Gastrocnemius medialis (tissue), 4 donors: ENCODE data around the gene LIME1. TPM values are rescaled to one million over a fixed set of nuclear protein-coding genes. Genes with fewer than 3 reads are reported as not detected.

Experiments used
- ATAC-seq, 2 donors: fragments of 150-250 bp; one replicate each; pipeline ENCODE4 v1.9.1; 2016
- DNase-seq, 2 donors: peaks; one replicate each; pipeline ENCODE4 v3.0.0-alpha.2; 2019
- H3K27ac ChIP-seq, 4 donors: fragments of 200-600 bp; sonication (generic); 1 replicate in 1 of 4; 2 replicates in 3 of 4; pipeline ENCODE4 v1.5.1; 2016 to 2018; ENCODE audit warnings: mild to moderate bottlenecking in 2 of 4, moderate library complexity in 1 of 4
- H3K27me3 ChIP-seq, 3 donors: fragments of 200-600 bp; sonication (generic) in 2 of 3; 1 replicate in 1 of 3; 2 replicates in 2 of 3; pipeline versions ENCODE4 v1.5.1 to v1.6.0; 2016 to 2019; ENCODE audit warnings: mild to moderate bottlenecking in 1 of 3, moderate library complexity in 1 of 3
- H3K36me3 ChIP-seq, 2 donors: fragments of 200-600 bp; sonication (generic) in 1 of 2; one replicate each; pipeline ENCODE4 v1.5.1; 2017 to 2018
- H3K4me1 ChIP-seq, 2 donors: fragments of 200-600 bp; sonication (generic) in 1 of 2; one replicate each; pipeline ENCODE4 v1.5.1; 2016 to 2017; ENCODE audit warnings: mild to moderate bottlenecking in 2 of 2
- H3K4me3 ChIP-seq, 4 donors: fragments of 200-600 bp; sonication (generic) in 3 of 4; 1 replicate in 1 of 4; 2 replicates in 3 of 4; pipeline ENCODE4 v1.5.1; 2016 to 2019; ENCODE audit warnings: mild to moderate bottlenecking in 2 of 4
- H3K9me3 ChIP-seq, 3 donors: fragments of 200-600 bp; sonication (generic) in 2 of 3; 1 replicate in 1 of 3; 2 replicates in 2 of 3; pipeline ENCODE4 v1.5.1; 2016 to 2019
- POLR2A ChIP-seq, 2 donors: fragments of 450-650 bp; IDR thresholded peaks; one replicate each; pipeline ENCODE4 v1.6.1; 2017; ENCODE audit warnings: antibody characterized with exemption in 2 of 2, mild to moderate bottlenecking in 2 of 2, moderate library complexity in 2 of 2
- in situ Hi-C, 4 donors: fragments of 200-750 bp; cut with MboI; loops; one replicate each; pipeline versions ENCODE4 v1.15.0 to v1.8.0; 2017; ENCODE audit warnings: low sequenced_read_pairs in 4 of 4
- intact Hi-C: fragments of 100-400 bp; cut with DNase I; formaldehyde crosslinking; loops from one replicate; pipeline ENCODE4 v1.15.1; 2023; ENCODE audit warnings: low total_unique reads
- total RNA-seq, 4 donors: library from RNA; depleted of rRNA; stranded (reverse); fragments of >200 nt; gene quantifications; one replicate each; pipeline versions ENCODE4 v1.1.0 to v1.2.3, GENCODE V29; 2016
- TF ChIP-seq, protein P1 (sequence below), 5 experiments: fragments of 450-650 bp in 3 of 5; fragments of 200-600 bp in 2 of 5; sonication (generic) in 2 of 5; IDR thresholded peaks in 4 of 5; conservative IDR thresholded peaks in 1 of 5; 1 replicate in 4 of 5; 2 replicates in 1 of 5; pipeline ENCODE4 v1.5.1; 2016 to 2019; ENCODE audit warnings: antibody characterized with exemption in 5 of 5, mild to moderate bottlenecking in 3 of 5, moderate library complexity in 3 of 5

The LIME1 gene
- total RNA-seq, 4 donors from 2014 or later = 2.0 to 6.3 (median 4.1) TPM

DNA sequence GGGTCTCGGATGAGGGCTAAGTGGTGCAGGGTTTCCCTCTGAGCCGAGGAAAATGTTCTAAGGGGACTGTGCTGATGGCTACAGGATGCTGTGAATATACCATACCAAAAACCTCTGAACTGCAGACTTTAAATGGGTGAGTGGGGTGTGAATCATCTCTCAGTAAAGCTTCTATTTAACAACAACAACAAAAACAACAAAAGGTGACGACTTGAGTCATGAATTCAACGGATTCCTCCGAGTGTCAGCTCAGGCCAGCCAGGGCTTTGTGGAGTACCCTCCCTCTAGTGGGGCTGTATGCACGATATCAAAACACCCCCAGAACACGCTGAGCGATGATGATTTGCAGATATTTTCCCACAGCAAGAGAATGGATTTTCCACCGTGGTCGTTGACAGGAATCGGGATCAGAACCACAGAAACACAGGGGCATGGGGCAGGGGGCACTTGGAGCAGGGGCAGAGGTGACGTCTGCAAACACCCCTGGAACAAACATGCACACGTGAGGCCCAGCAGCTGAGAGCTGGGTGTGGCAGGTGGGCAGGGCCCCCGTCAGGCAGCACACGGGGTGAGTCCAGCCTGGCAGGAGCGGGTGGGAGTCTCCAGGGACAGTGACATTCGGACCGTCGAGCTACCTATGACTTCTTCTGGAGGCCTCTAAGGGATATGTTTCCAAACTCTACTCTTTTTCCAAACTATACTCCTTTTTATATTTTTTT is 41.7 kb downstream of the LIME1 start:
- DNase-seq = no peak
- Histone ChIP-seq H3K27me3 (no peaks in the 10 kb centered on the region), H3K4me3 (no peak overlapping the region), H3K27ac (no peak overlapping the region), H3K36me3 (no peaks in the 10 kb centered on the region), H3K9me3 (no peaks in the 10 kb centered on the region), H3K4me1 (no peaks in the 10 kb centered on the region)
- in situ Hi-C loops (no loop called here), intact Hi-C loops (no loop called here)
- ATAC-seq = no peak
- TF ChIP-seq, protein P1, sequence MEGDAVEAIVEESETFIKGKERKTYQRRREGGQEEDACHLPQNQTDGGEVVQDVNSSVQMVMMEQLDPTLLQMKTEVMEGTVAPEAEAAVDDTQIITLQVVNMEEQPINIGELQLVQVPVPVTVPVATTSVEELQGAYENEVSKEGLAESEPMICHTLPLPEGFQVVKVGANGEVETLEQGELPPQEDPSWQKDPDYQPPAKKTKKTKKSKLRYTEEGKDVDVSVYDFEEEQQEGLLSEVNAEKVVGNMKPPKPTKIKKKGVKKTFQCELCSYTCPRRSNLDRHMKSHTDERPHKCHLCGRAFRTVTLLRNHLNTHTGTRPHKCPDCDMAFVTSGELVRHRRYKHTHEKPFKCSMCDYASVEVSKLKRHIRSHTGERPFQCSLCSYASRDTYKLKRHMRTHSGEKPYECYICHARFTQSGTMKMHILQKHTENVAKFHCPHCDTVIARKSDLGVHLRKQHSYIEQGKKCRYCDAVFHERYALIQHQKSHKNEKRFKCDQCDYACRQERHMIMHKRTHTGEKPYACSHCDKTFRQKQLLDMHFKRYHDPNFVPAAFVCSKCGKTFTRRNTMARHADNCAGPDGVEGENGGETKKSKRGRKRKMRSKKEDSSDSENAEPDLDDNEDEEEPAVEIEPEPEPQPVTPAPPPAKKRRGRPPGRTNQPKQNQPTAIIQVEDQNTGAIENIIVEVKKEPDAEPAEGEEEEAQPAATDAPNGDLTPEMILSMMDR (IDR thresholded peaks at IDR 0.05 in 4 of 5, conservative IDR thresholded peaks at IDR 0.05 in 1 of 5) = no peak
- no peak for TF ChIP-seq POLR2A (IDR thresholded peaks at IDR 0.05)

DNA sequence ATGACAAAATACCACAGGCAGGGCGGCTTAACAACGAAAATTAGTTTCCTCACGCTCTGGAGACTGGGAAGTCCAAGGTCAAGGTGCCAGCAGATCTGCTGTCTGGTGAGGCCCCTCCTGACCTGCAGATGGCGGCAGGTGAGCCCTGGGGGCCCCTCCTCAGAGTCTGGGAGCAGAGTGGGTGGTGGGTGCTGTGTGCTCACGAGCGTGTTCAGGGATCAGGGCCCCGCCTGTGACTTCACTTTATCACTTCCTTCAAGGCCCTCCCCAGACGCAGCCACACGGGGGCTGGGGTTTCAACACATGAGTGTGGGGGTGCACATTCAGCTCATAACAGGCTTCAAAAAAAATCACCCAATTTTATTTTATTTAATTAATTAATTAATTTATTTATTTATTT is 42.4 kb downstream of the LIME1 start:
- no peaks in the 10 kb centered on the region for H3K36me3 ChIP-seq
- DNase-seq (no peak), ATAC-seq (no peak)
- intact Hi-C loops = no loop called here
- no peak overlapping the region for H3K27ac ChIP-seq
- in situ Hi-C loops = no loop called here
- TF ChIP-seq, protein P1 (IDR thresholded peaks at IDR 0.05 in 4 of 5, conservative IDR thresholded peaks at IDR 0.05 in 1 of 5) = no peak
- no peak for TF ChIP-seq POLR2A (IDR thresholded peaks at IDR 0.05)
- no peaks in the 10 kb centered on the region for H3K27me3 ChIP-seq
- H3K4me1 ChIP-seq = no peaks in the 10 kb centered on the region
- H3K4me3 ChIP-seq = no peak overlapping the region
- no peaks in the 10 kb centered on the region for H3K9me3 ChIP-seq

- TF ChIP-seq, protein P1 (IDR thresholded peaks at IDR 0.05 in 4 of 5, conservative IDR thresholded peaks at IDR 0.05 in 1 of 5) = no peak
- no peak for TF ChIP-seq POLR2A (IDR thresholded peaks at IDR 0.05)
- H3K9me3 ChIP-seq = no peaks in the 10 kb centered on the region
- intact Hi-C loops (no loop called here), in situ Hi-C loops (loop anchor here in 2 of 4 donors (10.0 kb wide), 2 partner anchors 84 to 194 kb away; partner anchors contain the start of genes ABHD16B (in 1 of the 2), SAMD10 (in 1 of the 2) and TPD52L2 (in 1 of the 2))
- no peaks in the 10 kb centered on the region for H3K36me3 ChIP-seq
- no peak overlapping the region for H3K27ac ChIP-seq
- H3K27me3 ChIP-seq = no peaks in the 10 kb centered on the region
- H3K4me1 ChIP-seq = no peaks in the 10 kb centered on the region
- no peak for DNase-seq
- H3K4me3 ChIP-seq = no peak overlapping the region
- ATAC-seq = no peak
Measured at GRCh38 chr20:63781181-63781580, 44.7 kb downstream of the LIME1 start.

DNA sequence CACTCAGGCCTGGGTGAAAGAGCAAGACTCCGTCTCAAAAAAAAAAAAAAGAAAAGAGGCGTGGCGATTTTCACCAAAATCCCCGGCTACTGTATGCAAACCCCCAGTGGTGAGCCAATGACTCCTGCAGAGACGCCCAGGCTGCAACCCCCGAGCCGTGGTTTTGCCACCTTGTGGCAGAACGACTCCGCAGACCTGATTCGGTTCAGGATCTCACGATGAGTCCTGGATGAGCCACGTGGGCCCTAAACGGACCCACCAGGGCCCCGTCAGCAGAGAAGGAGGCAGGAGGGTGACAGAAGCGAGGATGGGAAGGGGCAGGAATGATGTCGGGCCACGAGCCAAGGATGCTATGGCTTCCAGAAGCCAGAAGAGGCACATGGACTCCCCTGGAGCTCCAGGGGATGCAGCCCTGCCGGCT is 45.6 kb downstream of the LIME1 start:
- DNase-seq (no peak), ATAC-seq (no peak)
- in situ Hi-C loops (loop anchor here in 2 of 4 donors (10.0 kb wide), 2 partner anchors 83 to 193 kb away; partner anchors contain the start of genes ABHD16B (in 1 of the 2), SAMD10 (in 1 of the 2) and TPD52L2 (in 1 of the 2)), intact Hi-C loops (no loop called here)
- TF ChIP-seq, protein P1 (IDR thresholded peaks at IDR 0.05 in 4 of 5, conservative IDR thresholded peaks at IDR 0.05 in 1 of 5) = no peak
- no peak for TF ChIP-seq POLR2A (IDR thresholded peaks at IDR 0.05)
- Histone ChIP-seq H3K4me1 (peaks cover 0 to under 1% of the 10 kb centered on the region in 2 donors), H3K9me3 (no peaks in the 10 kb centered on the region), H3K4me3 (no peak overlapping the region), H3K36me3 (no peaks in the 10 kb centered on the region), H3K27ac (no peak overlapping the region), H3K27me3 (no peaks in the 10 kb centered on the region)
